Measurements from ENCODE around the gene ZBTB20.

ZBTB20 gene

DNA sequence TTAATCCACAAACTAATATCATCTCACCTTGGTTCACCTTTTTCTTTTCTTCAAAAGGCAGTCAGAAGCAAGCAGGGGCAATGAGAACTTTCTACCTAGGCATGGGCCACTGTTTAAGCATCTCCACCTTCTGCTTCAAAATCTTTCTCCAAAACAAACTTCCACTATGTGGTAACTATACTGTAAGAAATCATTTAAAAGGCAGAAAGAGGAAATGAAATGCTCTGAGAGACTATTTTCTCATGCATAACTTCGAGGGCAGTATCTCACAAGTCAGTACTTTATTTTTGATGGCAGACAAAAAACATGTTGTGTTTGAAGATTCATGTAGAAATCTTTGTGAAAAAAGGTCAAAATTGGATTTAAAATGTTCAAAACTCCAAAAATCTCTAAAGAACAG is 419.7 kb downstream of the ZBTB20 start:
- H3K4me3 ChIP-seq (ENCODE audit: control insufficient read depth, low read depth, low read length): no peak overlapping the region
- TF ChIP-seq, protein P1, sequence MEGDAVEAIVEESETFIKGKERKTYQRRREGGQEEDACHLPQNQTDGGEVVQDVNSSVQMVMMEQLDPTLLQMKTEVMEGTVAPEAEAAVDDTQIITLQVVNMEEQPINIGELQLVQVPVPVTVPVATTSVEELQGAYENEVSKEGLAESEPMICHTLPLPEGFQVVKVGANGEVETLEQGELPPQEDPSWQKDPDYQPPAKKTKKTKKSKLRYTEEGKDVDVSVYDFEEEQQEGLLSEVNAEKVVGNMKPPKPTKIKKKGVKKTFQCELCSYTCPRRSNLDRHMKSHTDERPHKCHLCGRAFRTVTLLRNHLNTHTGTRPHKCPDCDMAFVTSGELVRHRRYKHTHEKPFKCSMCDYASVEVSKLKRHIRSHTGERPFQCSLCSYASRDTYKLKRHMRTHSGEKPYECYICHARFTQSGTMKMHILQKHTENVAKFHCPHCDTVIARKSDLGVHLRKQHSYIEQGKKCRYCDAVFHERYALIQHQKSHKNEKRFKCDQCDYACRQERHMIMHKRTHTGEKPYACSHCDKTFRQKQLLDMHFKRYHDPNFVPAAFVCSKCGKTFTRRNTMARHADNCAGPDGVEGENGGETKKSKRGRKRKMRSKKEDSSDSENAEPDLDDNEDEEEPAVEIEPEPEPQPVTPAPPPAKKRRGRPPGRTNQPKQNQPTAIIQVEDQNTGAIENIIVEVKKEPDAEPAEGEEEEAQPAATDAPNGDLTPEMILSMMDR (conservative IDR thresholded peaks at IDR 0.05; ENCODE audit: control insufficient read depth, insufficient read depth, low read depth, low read length): no peak
- DNase-seq (ENCODE audit: low read depth): no peak

DNA sequence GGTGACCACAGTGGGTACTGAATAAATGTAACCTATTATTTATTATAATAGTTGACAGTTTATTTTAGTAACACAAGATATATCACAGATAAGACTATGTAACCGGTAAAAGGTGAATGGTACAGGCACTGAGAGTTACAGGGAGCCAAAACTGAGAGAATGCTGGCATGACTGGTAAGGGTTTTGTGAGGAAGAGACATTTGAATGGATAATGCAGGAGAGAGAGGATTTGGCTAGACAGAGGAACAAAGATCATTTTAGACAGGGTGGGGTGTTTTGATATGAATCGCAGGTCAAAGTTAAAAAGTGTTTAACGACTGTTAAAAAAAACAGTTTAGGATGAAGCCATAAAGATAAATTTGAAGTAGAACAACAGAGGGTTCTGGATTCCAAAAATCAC is 421.1 kb downstream of the ZBTB20 start:
- H3K4me3 ChIP-seq (ENCODE audit: control insufficient read depth, low read depth, low read length): no peak overlapping the region
- TF ChIP-seq, protein P1 (conservative IDR thresholded peaks at IDR 0.05; ENCODE audit: control insufficient read depth, insufficient read depth, low read depth, low read length): no peak
- DNase-seq (ENCODE audit: low read depth): no peak

DNA sequence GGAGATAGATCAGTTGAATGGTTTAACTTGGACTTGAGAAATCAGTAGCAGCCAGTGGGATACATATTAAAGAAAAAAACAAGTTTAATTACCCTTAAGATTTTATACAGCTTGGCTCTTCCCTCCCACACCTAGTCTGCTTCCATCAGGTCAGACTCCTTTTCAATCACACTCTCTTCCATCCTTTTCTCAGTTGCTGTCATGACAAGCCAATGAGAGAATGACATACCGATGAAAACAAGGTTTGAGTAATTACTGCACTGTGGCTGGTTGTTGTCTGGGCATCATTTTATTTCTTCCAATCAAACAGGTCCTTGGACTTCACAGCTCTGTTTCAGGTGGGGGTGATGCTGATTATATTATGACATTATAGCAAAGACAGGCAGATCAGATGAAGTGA is 424.6 kb downstream of the ZBTB20 start:
- no peak for DNase-seq (ENCODE audit: low read depth)
- H3K4me3 ChIP-seq (ENCODE audit: control insufficient read depth, low read depth, low read length): no peak overlapping the region
- TF ChIP-seq, protein P1 (conservative IDR thresholded peaks at IDR 0.05; ENCODE audit: control insufficient read depth, insufficient read depth, low read depth, low read length): no peak

DNA sequence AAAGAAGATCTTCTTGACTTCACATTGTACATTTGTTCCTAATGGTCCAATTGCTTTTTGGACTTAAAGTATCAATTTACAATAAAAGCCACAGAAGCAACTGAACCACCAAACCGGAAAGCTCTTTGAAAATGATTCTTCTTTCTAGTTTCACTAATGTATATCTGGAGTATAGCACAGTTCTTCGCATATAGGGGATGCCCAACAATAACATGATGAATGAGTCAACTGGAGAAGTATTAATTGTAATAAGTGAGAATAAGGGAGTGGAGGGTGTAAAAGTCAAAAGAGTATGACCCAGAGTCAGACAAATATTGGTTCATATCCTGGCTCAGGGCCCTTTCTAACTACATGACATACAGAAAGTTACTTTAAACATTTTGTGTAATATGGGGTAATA is 425.2 kb downstream of the ZBTB20 start:
- no peak overlapping the region for H3K4me3 ChIP-seq (ENCODE audit: control insufficient read depth, low read depth, low read length)
- no peak for DNase-seq (ENCODE audit: low read depth)
- TF ChIP-seq, protein P1 (conservative IDR thresholded peaks at IDR 0.05; ENCODE audit: control insufficient read depth, insufficient read depth, low read depth, low read length): no peak

DNA sequence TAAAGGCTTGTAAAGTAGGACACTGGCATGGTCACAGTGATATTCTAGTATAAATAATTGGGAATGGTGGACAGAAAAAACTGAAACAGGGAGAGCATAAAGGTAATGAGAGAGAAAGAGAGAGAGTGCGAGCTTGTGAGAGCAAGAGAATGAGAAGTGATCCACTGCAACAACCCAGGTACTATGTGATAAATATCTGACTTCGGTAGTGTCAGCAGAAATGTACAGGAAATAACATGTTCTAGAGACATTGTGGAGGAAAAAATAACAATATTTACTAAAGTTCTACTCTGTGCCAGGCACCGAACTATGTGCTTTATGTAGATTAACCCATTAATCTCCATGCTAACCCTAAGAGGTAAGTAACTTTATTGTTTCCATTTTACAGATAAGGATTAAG is 425.9 kb downstream of the ZBTB20 start:
- DNase-seq (ENCODE audit: low read depth): no peak
- TF ChIP-seq, protein P1 (conservative IDR thresholded peaks at IDR 0.05; ENCODE audit: control insufficient read depth, insufficient read depth, low read depth, low read length): no peak
- no peak overlapping the region for H3K4me3 ChIP-seq (ENCODE audit: control insufficient read depth, low read depth, low read length)

DNA sequence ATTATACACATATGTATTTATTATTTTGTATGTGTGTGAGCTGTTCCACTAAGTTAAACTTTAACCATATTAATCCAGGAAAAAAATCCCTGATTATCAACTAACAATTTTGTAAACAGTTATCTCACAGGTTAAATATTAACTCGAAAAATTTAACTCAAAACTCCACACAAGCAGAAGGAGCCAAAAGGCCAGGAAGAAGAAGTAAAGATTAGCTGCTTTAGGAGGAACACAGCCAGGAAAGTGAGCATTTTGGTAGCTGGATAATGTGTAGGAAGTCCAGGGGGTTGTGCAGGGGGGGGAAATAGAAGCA is 428.2 kb downstream of the ZBTB20 start:
- no peak overlapping the region for H3K4me3 ChIP-seq (ENCODE audit: control insufficient read depth, low read depth, low read length)
- DNase-seq (ENCODE audit: low read depth): no peak
- TF ChIP-seq, protein P1 (conservative IDR thresholded peaks at IDR 0.05; ENCODE audit: control insufficient read depth, insufficient read depth, low read depth, low read length): no peak
